Stomach (tissue), 19 donors: Measurements from ENCODE around the gene RPS3A. TPM values are rescaled to one million over a fixed set of nuclear protein-coding genes. Genes with fewer than 3 reads are reported as not detected.
"Not testable (repeated sequence)": the region's sequence is repeated elsewhere in the genome, so short reads cannot be mapped to it uniquely, and the experiment has no call there.

ENCODE experiments used
- DNase-seq, 2 donors: peaks; one replicate each; pipeline versions ENCODE4 v3.0.0 to v3.0.0-alpha.2; 2013 to 2019
- H3K27ac ChIP-seq, 5 donors: fragments of 200-600 bp in 4 of 5; sonication (generic) in 4 of 5; one replicate each; pipeline ENCODE4 v1.5.1; 2013 to 2019; ENCODE audit warnings: mild to moderate bottlenecking in 1 of 5, moderate library complexity in 1 of 5
- H3K27me3 ChIP-seq, 3 donors: fragments of 200-600 bp; sonication (generic); one replicate each; pipeline ENCODE4 v1.5.1; 2017 to 2019; ENCODE audit warnings: mixed run types in 1 of 3
- H3K36me3 ChIP-seq, 4 donors: fragments of 200-600 bp; sonication (generic); 1 replicate in 3 of 4; 2 replicates in 1 of 4; pipeline ENCODE4 v1.5.1; 2016 to 2019
- H3K4me1 ChIP-seq, 4 donors: fragments of 200-600 bp; sonication (generic); one replicate each; pipeline ENCODE4 v1.5.1; 2016 to 2019
- H3K4me3 ChIP-seq, 4 donors: fragments of 200-600 bp; sonication (generic) in 3 of 4; one replicate each; pipeline ENCODE4 v1.5.1; 2016 to 2019; ENCODE audit warnings: mild to moderate bottlenecking in 1 of 4
- H3K9me3 ChIP-seq, 4 donors: fragments of 200-600 bp; sonication (generic); one replicate each; pipeline ENCODE4 v1.5.1; 2016 to 2019
- CTCF ChIP-seq, 7 experiments: fragments of 450-650 bp in 4 of 7; fragments of 200-600 bp in 3 of 7; sonication (generic) in 3 of 7; IDR thresholded peaks; one replicate each; pipeline ENCODE4 v1.5.1; 2016 to 2019; ENCODE audit warnings: antibody characterized with exemption in 7 of 7, control low read depth in 2 of 7, mild to moderate bottlenecking in 1 of 7
- EP300 ChIP-seq: sonication (generic); formaldehyde crosslinking; IDR thresholded peaks from one replicate; pipeline ENCODE4 v1.6.1; 2017; ENCODE audit warnings: antibody characterized with exemption
- POLR2A ChIP-seq, 4 donors: fragments of 450-650 bp; IDR thresholded peaks; one replicate each; pipeline ENCODE4 v1.6.1; 2016; ENCODE audit warnings: antibody characterized with exemption in 4 of 4, control low read depth in 2 of 4, mild to moderate bottlenecking in 1 of 4, moderate library complexity in 1 of 4
- POLR2AphosphoS5 ChIP-seq, 3 donors: sonication (generic); formaldehyde crosslinking; IDR thresholded peaks; one replicate each; pipeline ENCODE4 v1.6.1; 2016; ENCODE audit warnings: antibody characterized with exemption in 3 of 3
- WGBS, 5 donors: extraction: QIAGEN DNeasy Blood & Tissue Kit in 3 of 5; methylation state at CpG; one replicate each; pipeline versions ENCODE4 v1.1.5 to v1.1.7; 2013 to 2018; 5-methylcytosine and 5-hydroxymethylcytosine counted together
- intact Hi-C: fragments of 100-400 bp; cut with DNase I; formaldehyde crosslinking; loops from one replicate; pipeline ENCODE4 v1.15.1; 2023; ENCODE audit warnings: low total_unique reads
- long read RNA-seq, 10 donors: transcript quantifications; one replicate each; lab custom pipeline, GENCODE V29; 2026
- polyA plus RNA-seq, 3 donors: library from polyadenylated mRNA; stranded (reverse); fragments of 200-250 nt; gene quantifications; one replicate each; pipeline ENCODE4 v1.2.3, GENCODE V29; 2013
- total RNA-seq, 5 donors: library from RNA; depleted of rRNA; stranded (reverse); fragments of >200 nt; gene quantifications; one replicate each; pipeline versions ENCODE4 v1.1.0 to v1.2.3, GENCODE V29; 2014 to 2016
- donor health status: healthy with polysubstance abuse.
- donor health status: Bipolar disorder and iron deficiency.
- donor health status: healthy.

RPS3A gene
- total RNA-seq: 1,000 to 10,000 TPM; 1,579 to 3,445 (median 2,881) TPM
- polyA plus RNA-seq: 1,000 to 10,000 TPM; 3,008 to 5,449 (median 3,910) TPM
- long read RNA-seq, donor 1, transcript RPS3A-205 (6 exons, 674 nt): minor isoform, 5 of 723 reads
- long read RNA-seq, donor 1, transcript RPS3A-201 (6 exons, 934 nt): major isoform, 589 of 723 reads
- long read RNA-seq, donor 1, partial matches to known transcripts: 126 of 723 reads
- long read RNA-seq, donor 1, other reads (novel, unspliced or antisense): 0 of 723 reads
- long read RNA-seq, donor 2, transcript RPS3A-205 (6 exons, 674 nt): minor isoform, 5 of 794 reads
- long read RNA-seq, donor 2, transcript RPS3A-201 (6 exons, 934 nt): major isoform, 699 of 794 reads
- long read RNA-seq, donor 2, partial matches to known transcripts: 78 of 794 reads
- long read RNA-seq, donor 2, other reads (novel, unspliced or antisense): 10 of 794 reads
- long read RNA-seq, donor 3, transcript RPS3A-205 (6 exons, 674 nt): minor isoform, 9 of 1,190 reads
- long read RNA-seq, donor 3, transcript RPS3A-201 (6 exons, 934 nt): major isoform, 1,061 of 1,190 reads
- long read RNA-seq, donor 3, partial matches to known transcripts: 106 of 1,190 reads
- long read RNA-seq, donor 3, other reads (novel, unspliced or antisense): 13 of 1,190 reads
- long read RNA-seq, donor 4, transcript RPS3A-201 (6 exons, 934 nt): major isoform, 216 of 228 reads
- long read RNA-seq, donor 4, partial matches to known transcripts: 5 of 228 reads
- long read RNA-seq, donor 4, other reads (novel, unspliced or antisense): 0 of 228 reads
- long read RNA-seq, donor 5, transcript RPS3A-208 (4 exons, 576 nt): minor isoform, 7 of 1,765 reads
- long read RNA-seq, donor 5, transcript RPS3A-201 (6 exons, 934 nt): major isoform, 1,610 of 1,765 reads
- long read RNA-seq, donor 5, transcript RPS3A-205 (6 exons, 674 nt): minor isoform, 10 of 1,765 reads
- long read RNA-seq, donor 5, partial matches to known transcripts: 114 of 1,765 reads
- long read RNA-seq, donor 5, other reads (novel, unspliced or antisense): 21 of 1,765 reads
- long read RNA-seq, donor 6, transcript RPS3A-201 (6 exons, 934 nt): major isoform, 2,654 of 3,094 reads
- long read RNA-seq, donor 6, transcript RPS3A-208 (4 exons, 576 nt): minor isoform, 11 of 3,094 reads
- long read RNA-seq, donor 6, transcript RPS3A-205 (6 exons, 674 nt): minor isoform, 27 of 3,094 reads
- long read RNA-seq, donor 6, partial matches to known transcripts: 356 of 3,094 reads
- long read RNA-seq, donor 6, other reads (novel, unspliced or antisense): 44 of 3,094 reads
- long read RNA-seq, donor 7, transcript RPS3A-201 (6 exons, 934 nt): major isoform, 2,038 of 2,385 reads
- long read RNA-seq, donor 7, transcript RPS3A-205 (6 exons, 674 nt): minor isoform, 18 of 2,385 reads
- long read RNA-seq, donor 7, transcript RPS3A-208 (4 exons, 576 nt): minor isoform, 12 of 2,385 reads
- long read RNA-seq, donor 7, partial matches to known transcripts: 247 of 2,385 reads
- long read RNA-seq, donor 7, other reads (novel, unspliced or antisense): 69 of 2,385 reads
- long read RNA-seq, donor 8, transcript RPS3A-205 (6 exons, 674 nt): minor isoform, 16 of 2,244 reads
- long read RNA-seq, donor 8, transcript RPS3A-201 (6 exons, 934 nt): major isoform, 1,979 of 2,244 reads
- long read RNA-seq, donor 8, transcript RPS3A-208 (4 exons, 576 nt): minor isoform, 8 of 2,244 reads
- long read RNA-seq, donor 8, partial matches to known transcripts: 173 of 2,244 reads
- long read RNA-seq, donor 8, other reads (novel, unspliced or antisense): 64 of 2,244 reads
- long read RNA-seq, donor 9, transcript RPS3A-205 (6 exons, 674 nt): minor isoform, 24 of 2,406 reads
- long read RNA-seq, donor 9, transcript RPS3A-201 (6 exons, 934 nt): major isoform, 1,969 of 2,406 reads
- long read RNA-seq, donor 9, transcript RPS3A-208 (4 exons, 576 nt): minor isoform, 10 of 2,406 reads
- long read RNA-seq, donor 9, partial matches to known transcripts: 361 of 2,406 reads
- long read RNA-seq, donor 9, other reads (novel, unspliced or antisense): 39 of 2,406 reads
- long read RNA-seq, donor 10, transcript RPS3A-205 (6 exons, 674 nt): minor isoform, 10 of 978 reads
- long read RNA-seq, donor 10, transcript RPS3A-201 (6 exons, 934 nt): major isoform, 837 of 978 reads
- long read RNA-seq, donor 10, partial matches to known transcripts: 116 of 978 reads
- long read RNA-seq, donor 10, other reads (novel, unspliced or antisense): 10 of 978 reads

- TF ChIP-seq POLR2A (IDR thresholded peaks at IDR 0.05) (peak in 1 of 4 donors; percentile 29), CTCF (IDR thresholded peaks at IDR 0.05) (peak in 4 of 7 experiments; percentile 40 to 89 (median 75)), POLR2AphosphoS5 (IDR thresholded peaks at IDR 0.05) (peak; percentile 62 to 96 (median 87)), EP300 (no peak)
- intact Hi-C loops: no loop called here
- DNase-seq: peak; percentile 97 to 99
- H3K36me3 ChIP-seq: peaks cover 32 to 37% (median 34%) of the 10 kb centered on the region in 4 donors
- peak within 1 kb of the TSS; percentile 75 to 83 (median 78) for H3K4me3 ChIP-seq
- 1% methylated on average over 23 to 69 of the region's 69 CpGs for WGBS, 5 donors
- H3K27ac ChIP-seq: peak within 1 kb of the TSS; percentile 77 to 96 (median 95)
- peaks cover 15 to 46% (median 26%) of the 10 kb centered on the region in 4 donors for H3K4me1 ChIP-seq
- H3K9me3 ChIP-seq: no peaks in the 10 kb centered on the region
- no peaks in the 10 kb centered on the region for H3K27me3 ChIP-seq
These were observed at the start of gene RPS3A for GRCh38 chr4:151099229-151099975. RPS3A (plus strand) TSS chr4:151099628; CDS start chr4:151099653, 25 bp downstream.

- H3K4me3 ChIP-seq: no peak overlapping the region
- peaks cover 0 to 5% (median 0%) of the 10 kb centered on the region in 4 donors for H3K4me1 ChIP-seq
- peak in 1 of 2 donors; percentile 57 for DNase-seq
- 44 to 55% (median 47%) methylated on average over 3 of the region's 3 CpGs for WGBS, 5 donors
- TF ChIP-seq CTCF (IDR thresholded peaks at IDR 0.05) (no peak), EP300 (no peak), POLR2A (IDR thresholded peaks at IDR 0.05) (no peak)
- H3K9me3 ChIP-seq: no peaks in the 10 kb centered on the region
- no peaks in the 10 kb centered on the region for H3K36me3 ChIP-seq
- intact Hi-C loops: no loop called here
- no peaks in the 10 kb centered on the region for H3K27me3 ChIP-seq
- peak overlapping the region; percentile 32 to 70 (median 48) for H3K27ac ChIP-seq
These were observed 46.6 kb upstream of the RPS3A start for GRCh38 chr4:151052785-151053184.

GRCh38 chr4:151055539-151055938 is 43.9 kb upstream of the RPS3A start:
- TF ChIP-seq POLR2AphosphoS5 (IDR thresholded peaks at IDR 0.05) (no peak), CTCF (IDR thresholded peaks at IDR 0.05) (no peak), EP300 (no peak), POLR2A (IDR thresholded peaks at IDR 0.05) (no peak)

GRCh38 chr4:151063143-151063542 is 36.3 kb upstream of the RPS3A start:
- H3K27ac ChIP-seq, H3K4me3 ChIP-seq, H3K4me1 ChIP-seq, H3K36me3 ChIP-seq, H3K9me3 ChIP-seq, H3K27me3 ChIP-seq, DNase-seq, intact Hi-C loops: not testable (repeated sequence)
- 90 to 100% (median 100%) methylated on average over 3 of the region's 3 CpGs for WGBS, 5 donors

More at GRCh38 chr4:151055539-151055938, 43.9 kb upstream of the RPS3A start:
- no peaks in the 10 kb centered on the region for H3K36me3 ChIP-seq
- no peak overlapping the region for H3K4me3 ChIP-seq
- H3K4me1 ChIP-seq: peaks cover 0 to 5% (median 0%) of the 10 kb centered on the region in 4 donors
- intact Hi-C loops: no loop called here
- DNase-seq: no peak
- no peaks in the 10 kb centered on the region for H3K9me3 ChIP-seq
- no peak overlapping the region for H3K27ac ChIP-seq
- 13 to 30% (median 20%) methylated on average over 1 of the region's 1 CpG for WGBS, 5 donors
- no peaks in the 10 kb centered on the region for H3K27me3 ChIP-seq
